Kidney (tissue), 14 donors: ENCODE measurements around the gene TACC2. TPM values are rescaled to one million over a fixed set of nuclear protein-coding genes. Genes with fewer than 3 reads are reported as not detected.

Experiments
- DNase-seq, 5 donors: peaks; one replicate each; pipeline ENCODE4 v3.0.0-alpha.2; 2013 to 2020
- FAIRE-seq: peaks from 2 replicates; lab custom pipeline; 2012; peaks lifted over from hg19 to GRCh38; lab: Jason Lieb, UNC
- H3K27ac ChIP-seq, 2 donors: one replicate each; pipeline ENCODE4 v1.7.0; 2013; ENCODE audit warnings: low read depth in 2 of 2, low read length in 2 of 2, inconsistent platforms in 1 of 2
- H3K27me3 ChIP-seq: one replicate; pipeline ENCODE4 v1.7.1; 2013; ENCODE audit warnings: low read length, inconsistent platforms; ENCODE audit not compliant: control insufficient read depth, insufficient read depth
- H3K36me3 ChIP-seq, 3 donors: one replicate each; pipeline versions ENCODE4 v1.7.0 to v1.7.1; 2013; ENCODE audit warnings: low read length in 3 of 3, control low read depth in 1 of 3, inconsistent platforms in 1 of 3; ENCODE audit not compliant: insufficient read depth in 3 of 3, control insufficient read depth in 2 of 3
- H3K4me1 ChIP-seq, 3 donors: one replicate each; pipeline versions ENCODE4 v1.7.0 to v1.7.1; 2013; ENCODE audit warnings: low read length in 3 of 3, inconsistent platforms in 1 of 3, low read depth in 1 of 3; ENCODE audit not compliant: control insufficient read depth in 2 of 3, insufficient read depth in 2 of 3
- H3K4me3 ChIP-seq, 3 donors: one replicate each; pipeline versions ENCODE4 v1.7.0 to v1.8.1; 2013; ENCODE audit warnings: low read length in 3 of 3, control low read depth in 1 of 3, inconsistent platforms in 1 of 3
- H3K9ac ChIP-seq, 3 donors: one replicate each; pipeline versions ENCODE4 v1.7.0 to v1.7.1; 2013; ENCODE audit warnings: low read length in 3 of 3, control low read depth in 1 of 3, inconsistent platforms in 1 of 3
- H3K9me3 ChIP-seq, 3 donors: one replicate each; pipeline versions ENCODE4 v1.7.0 to v1.7.1; 2013; ENCODE audit warnings: low read length in 3 of 3, control low read depth in 1 of 3, inconsistent platforms in 1 of 3; ENCODE audit not compliant: control insufficient read depth in 2 of 3, insufficient read depth in 1 of 3
- intact Hi-C: fragments of 100-400 bp; cut with DNase I; formaldehyde crosslinking; loops from one replicate; pipeline ENCODE4 v1.11.1; 2022
- polyA plus RNA-seq: library from polyadenylated mRNA; stranded (reverse); fragments of 350-450 nt; fragmentation: Illumina TruSeq; extraction: RNeasy Lipid Tissue Mini Kit (QIAGEN cat#74804); gene quantifications from one replicate; pipeline ENCODE4 v1.2.3, GENCODE V29; 2014; ENCODE audit warnings: low read depth, low replicate concordance; ENCODE audit not compliant: insufficient read depth
- total RNA-seq: library from RNA; stranded (reverse); fragmentation: NEBNext Ultra II Directional; extraction: Animal tissue kit (Norgen Biotek cat#: 25700); gene quantifications from one replicate; pipeline ENCODE4 v1.2.1, GENCODE V29; 2021
- TF ChIP-seq, protein P1 (sequence below): IDR thresholded peaks from 3 replicates; pipeline ENCODE4 v1.5.1; 2012; ENCODE audit warnings: mild to moderate bottlenecking, moderate library complexity, borderline replicate concordance; ENCODE audit not compliant: insufficient read depth; ENCODE audit errors: extremely low read depth
- donor health status: control.
- donor health status: control.
- donor health status: control.
- donor health status: control.
- donor health status: control.
- donor health status: DM: yes; HTN: yes; CAD: no.
- donor health status: Normal renal cell carcinoma (clear cell type).

TACC2 gene
- total and polyA plus RNA-seq, 2 donors from 2014 or later = 36.4 to 81.0 TPM

DNA sequence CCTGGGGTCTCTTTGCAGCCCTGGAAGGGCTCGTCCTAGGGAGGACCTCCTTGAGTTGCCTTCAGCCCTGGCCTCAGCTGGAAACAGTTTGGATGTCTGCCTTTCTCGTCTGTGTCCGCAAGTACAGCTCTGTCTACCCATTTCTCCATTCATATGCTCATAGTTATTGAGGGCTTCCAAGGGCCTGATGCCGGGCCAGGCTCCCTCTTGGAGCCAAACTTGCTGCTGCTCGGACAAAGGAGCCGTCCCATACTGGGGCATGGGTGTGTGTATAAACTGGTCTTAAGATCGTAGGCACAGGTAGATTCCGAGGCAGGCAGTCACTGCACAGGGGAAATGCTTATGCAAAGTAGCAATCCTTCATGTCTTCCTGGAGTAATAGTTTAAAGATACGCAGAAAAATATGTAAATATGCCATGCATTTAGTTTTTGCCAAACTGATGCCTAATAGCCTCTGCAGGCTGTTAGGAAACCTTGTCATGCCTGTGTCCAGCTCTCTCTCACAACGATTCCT, 165.1 kb downstream of the TACC2 start:
- FAIRE-seq (no peak), DNase-seq (no peak)
- intact Hi-C loops = no loop called here
- H3K4me3 ChIP-seq = no peak overlapping the region
- peaks cover 0 to 2% (median 0%) of the 10 kb centered on the region in 3 donors for H3K36me3 ChIP-seq
- TF ChIP-seq, protein P1, sequence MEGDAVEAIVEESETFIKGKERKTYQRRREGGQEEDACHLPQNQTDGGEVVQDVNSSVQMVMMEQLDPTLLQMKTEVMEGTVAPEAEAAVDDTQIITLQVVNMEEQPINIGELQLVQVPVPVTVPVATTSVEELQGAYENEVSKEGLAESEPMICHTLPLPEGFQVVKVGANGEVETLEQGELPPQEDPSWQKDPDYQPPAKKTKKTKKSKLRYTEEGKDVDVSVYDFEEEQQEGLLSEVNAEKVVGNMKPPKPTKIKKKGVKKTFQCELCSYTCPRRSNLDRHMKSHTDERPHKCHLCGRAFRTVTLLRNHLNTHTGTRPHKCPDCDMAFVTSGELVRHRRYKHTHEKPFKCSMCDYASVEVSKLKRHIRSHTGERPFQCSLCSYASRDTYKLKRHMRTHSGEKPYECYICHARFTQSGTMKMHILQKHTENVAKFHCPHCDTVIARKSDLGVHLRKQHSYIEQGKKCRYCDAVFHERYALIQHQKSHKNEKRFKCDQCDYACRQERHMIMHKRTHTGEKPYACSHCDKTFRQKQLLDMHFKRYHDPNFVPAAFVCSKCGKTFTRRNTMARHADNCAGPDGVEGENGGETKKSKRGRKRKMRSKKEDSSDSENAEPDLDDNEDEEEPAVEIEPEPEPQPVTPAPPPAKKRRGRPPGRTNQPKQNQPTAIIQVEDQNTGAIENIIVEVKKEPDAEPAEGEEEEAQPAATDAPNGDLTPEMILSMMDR = no peak
- H3K9ac ChIP-seq = no peak overlapping the region
- no peaks in the 10 kb centered on the region for H3K9me3 ChIP-seq
- peaks cover 0 to 7% (median 0%) of the 10 kb centered on the region in 3 donors for H3K4me1 ChIP-seq
- no peak overlapping the region for H3K27ac ChIP-seq
- H3K27me3 ChIP-seq = no peaks in the 10 kb centered on the region

DNA sequence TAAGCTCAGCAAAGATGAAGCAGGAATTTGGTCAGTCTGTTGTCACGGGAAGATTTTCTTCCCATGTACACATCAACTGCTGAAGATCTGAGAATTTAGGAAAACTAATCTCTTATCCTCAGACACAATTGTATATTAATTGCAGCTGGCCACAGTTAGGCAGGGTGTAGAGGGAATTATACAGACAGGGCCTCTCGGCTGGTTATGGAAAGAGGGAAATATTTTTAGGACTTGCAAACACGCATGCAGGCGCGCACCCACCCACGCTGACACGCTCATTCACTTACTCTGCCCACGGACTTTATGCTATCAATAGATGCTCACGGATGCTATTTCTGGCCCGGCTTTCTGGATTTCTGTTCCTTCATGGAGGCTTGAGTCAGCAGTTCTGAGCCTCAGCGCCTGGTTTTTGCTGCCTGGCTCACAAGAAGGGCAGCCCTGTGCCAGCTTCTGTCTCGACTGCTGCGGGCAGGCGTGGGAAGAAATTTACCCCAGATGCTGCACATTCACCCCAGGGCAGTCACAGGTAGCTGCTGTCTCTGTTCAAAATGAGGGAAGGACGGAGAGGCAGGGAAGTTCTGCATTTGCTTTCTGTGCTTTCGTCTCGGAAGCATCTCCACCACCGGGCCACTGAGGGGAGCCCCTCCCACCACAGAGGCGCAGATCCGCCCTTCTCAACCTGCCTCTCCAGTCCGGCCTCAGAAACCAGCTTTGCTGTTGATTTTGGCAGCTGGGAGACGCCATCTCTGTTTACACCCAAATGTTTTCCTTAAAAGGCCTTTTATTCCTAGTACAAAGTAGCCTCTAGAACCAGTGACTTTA, 165.8 kb downstream of the TACC2 start:
- Histone ChIP-seq H3K4me3 (no peak overlapping the region), H3K4me1 (peaks cover 0 to 3% (median 0%) of the 10 kb centered on the region in 3 donors), H3K9ac (no peak overlapping the region), H3K36me3 (no peaks in the 10 kb centered on the region), H3K27me3 (no peaks in the 10 kb centered on the region), H3K27ac (no peak overlapping the region), H3K9me3 (no peaks in the 10 kb centered on the region)
- TF ChIP-seq, protein P1 = no peak
- intact Hi-C loops = no loop called here
- peak in 1 of 5 donors; percentile 51 for DNase-seq
- no peak for FAIRE-seq

DNA sequence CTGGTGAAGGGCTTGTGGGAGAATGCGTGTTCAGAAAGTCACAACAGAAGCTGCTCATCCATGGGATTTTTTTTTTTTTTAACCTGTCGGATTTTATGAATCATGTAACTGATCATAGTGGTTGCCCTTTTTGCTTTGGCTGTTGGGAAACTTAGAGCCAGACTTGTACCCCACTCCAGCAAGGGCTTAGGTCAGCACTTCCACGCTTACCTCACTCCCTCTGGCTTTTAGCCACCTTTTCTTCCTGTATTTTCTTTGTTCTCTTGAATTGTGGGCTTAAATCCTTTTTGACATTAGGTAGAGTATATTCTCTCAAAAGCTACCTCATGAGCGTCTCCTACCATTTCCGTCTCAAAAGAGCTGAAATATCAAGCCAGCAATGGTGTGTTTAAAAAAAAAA, 168.5 kb downstream of the TACC2 start:
- intact Hi-C loops = no loop called here
- no peaks in the 10 kb centered on the region for H3K27me3 ChIP-seq
- no peak for FAIRE-seq
- no peaks in the 10 kb centered on the region for H3K9me3 ChIP-seq
- peaks cover 0 to 2% (median 0%) of the 10 kb centered on the region in 3 donors for H3K4me1 ChIP-seq
- no peak overlapping the region for H3K9ac ChIP-seq
- TF ChIP-seq, protein P1 = no peak
- H3K27ac ChIP-seq = no peak overlapping the region
- H3K36me3 ChIP-seq = no peaks in the 10 kb centered on the region
- H3K4me3 ChIP-seq = no peak overlapping the region
- DNase-seq = no peak
